ENCODE measurements around the gene GALNT10.
"Not testable (repeated sequence)": the region's sequence is repeated elsewhere in the genome, so short reads cannot be mapped to it uniquely, and the experiment has no call there.

The GALNT10 gene

DNA sequence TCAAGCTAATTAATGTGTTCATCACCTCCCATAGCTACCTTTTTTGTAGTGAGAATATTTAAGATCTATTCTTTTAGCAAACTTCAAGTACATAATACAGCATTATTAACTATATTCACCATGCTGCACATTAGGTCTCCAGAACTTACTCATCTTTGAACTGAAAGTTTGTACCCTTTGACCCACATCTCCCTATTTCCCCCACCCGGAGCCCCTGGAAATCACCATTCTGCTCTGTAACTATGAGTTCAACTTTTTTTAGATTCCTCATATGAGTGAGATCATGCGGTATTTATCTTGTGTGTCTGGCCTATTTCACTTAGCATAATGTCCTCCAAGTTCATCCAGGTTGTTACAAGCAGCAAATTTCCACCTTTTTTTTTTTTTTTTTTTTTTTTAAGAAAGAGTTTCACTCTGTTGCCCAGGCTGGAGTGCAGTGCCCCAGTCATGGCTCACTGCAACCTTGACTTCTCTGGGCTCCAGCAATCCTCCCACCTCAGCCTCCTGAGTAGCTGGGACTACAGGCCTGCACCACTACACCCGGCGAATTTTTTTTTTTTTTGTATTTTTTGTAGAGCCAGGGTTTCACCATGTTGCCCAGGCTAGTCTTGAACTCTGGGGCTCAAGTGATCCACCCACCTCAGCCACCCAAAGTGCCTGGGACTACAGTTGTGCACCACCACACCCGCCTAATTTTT is 154.9 kb downstream of the GALNT10 start:
- no peak overlapping the region for H3K4me3 ChIP-seq (ENCODE audit: low read length)
- H3K4me1 ChIP-seq (ENCODE audit: insufficient read depth, low read length): peaks cover 4% of the 10 kb centered on the region
- no peak overlapping the region for H2AFZ ChIP-seq (ENCODE audit: low read depth, low read length)
- no peaks in the 10 kb centered on the region for H3K27me3 ChIP-seq (ENCODE audit: insufficient read depth, low read length)
- H3K36me3 ChIP-seq (ENCODE audit: insufficient read depth, low read length): no peaks in the 10 kb centered on the region
- H3K9me3 ChIP-seq (ENCODE audit: low read length): no peaks in the 10 kb centered on the region

DNA sequence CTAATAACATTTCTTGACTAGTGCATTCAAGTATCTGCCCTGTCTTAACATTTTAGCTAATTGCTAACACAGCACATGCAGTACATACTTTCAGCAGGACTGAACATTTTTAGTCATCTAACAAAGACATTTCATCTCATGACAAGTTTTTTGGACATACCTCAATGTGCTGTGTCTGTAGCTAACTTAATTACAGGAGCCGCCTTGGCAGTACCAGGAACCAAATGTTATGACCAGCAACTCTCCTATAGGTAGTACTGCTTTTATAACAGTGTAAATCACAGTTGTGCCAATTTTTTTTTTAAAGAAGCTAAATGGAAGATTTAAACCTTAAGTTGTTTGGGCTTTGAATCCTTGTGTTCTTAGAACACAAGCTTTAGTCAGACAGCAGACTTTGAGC is 155.9 kb downstream of the GALNT10 start:
- Histone ChIP-seq H3K36me3 (ENCODE audit: insufficient read depth, low read length) (no peaks in the 10 kb centered on the region), H3K9me3 (ENCODE audit: low read length) (no peaks in the 10 kb centered on the region), H3K27me3 (ENCODE audit: insufficient read depth, low read length) (no peaks in the 10 kb centered on the region), H3K4me3 (ENCODE audit: low read length) (no peak overlapping the region), H2AFZ (ENCODE audit: low read depth, low read length) (no peak overlapping the region), H3K4me1 (ENCODE audit: insufficient read depth, low read length) (peaks cover 4% of the 10 kb centered on the region)

DNA sequence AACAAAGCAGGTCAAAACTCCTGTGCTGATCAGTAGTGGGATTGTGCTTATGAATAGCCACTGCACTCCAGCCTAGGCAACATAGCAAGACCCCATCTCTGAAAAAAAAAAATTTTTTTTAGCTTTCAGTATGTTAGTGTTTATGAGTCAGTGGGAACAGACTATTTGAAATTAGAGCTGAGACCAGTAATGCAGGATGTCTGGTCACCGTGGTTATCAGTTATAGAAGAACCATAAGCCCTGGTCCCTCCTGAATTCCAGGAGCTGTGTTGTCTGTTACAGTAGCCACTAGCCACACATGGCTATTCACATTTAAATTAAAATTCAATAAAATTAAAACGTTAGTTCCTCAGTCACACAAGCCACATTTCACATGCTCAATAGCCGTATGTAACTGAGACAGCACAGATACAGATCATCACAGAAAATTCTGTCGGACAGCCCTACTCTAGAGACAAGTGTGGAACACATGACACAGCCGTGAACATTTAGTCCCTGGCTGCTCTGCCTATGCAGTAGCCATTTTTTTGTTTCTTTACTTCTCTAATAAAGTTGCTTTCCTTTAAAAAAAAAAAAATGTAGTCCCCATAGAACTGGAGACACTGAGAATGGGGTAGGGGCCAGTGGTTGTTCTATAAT is 159.2 kb downstream of the GALNT10 start:
- no peak overlapping the region for H3K4me3 ChIP-seq (ENCODE audit: low read length)
- no peak overlapping the region for H2AFZ ChIP-seq (ENCODE audit: low read depth, low read length)
- no peaks in the 10 kb centered on the region for H3K27me3 ChIP-seq (ENCODE audit: insufficient read depth, low read length)
- H3K4me1 ChIP-seq (ENCODE audit: insufficient read depth, low read length): peaks cover 2% of the 10 kb centered on the region
- no peaks in the 10 kb centered on the region for H3K9me3 ChIP-seq (ENCODE audit: low read length)
- no peaks in the 10 kb centered on the region for H3K36me3 ChIP-seq (ENCODE audit: insufficient read depth, low read length)

DNA sequence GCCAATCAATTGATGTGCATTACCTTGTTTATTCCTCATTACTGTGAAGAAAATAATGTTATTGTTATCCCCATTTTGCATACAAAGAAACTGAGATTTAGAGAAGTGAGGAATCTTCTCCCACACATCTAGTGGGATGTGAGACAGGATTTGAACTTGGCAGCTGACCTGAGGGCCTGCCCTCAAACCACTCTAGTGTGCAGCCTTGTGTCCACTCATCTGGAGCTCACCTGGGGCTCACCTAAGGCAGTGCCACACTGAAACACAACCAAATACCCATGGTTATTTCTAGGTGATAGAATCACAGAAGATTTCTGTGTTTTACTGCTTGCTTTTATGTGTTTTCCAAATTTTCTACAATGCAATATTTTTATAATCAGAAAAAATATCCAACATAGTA is 160.6 kb downstream of the GALNT10 start:
- H2AFZ ChIP-seq (ENCODE audit: low read depth, low read length): no peak overlapping the region
- H3K4me3 ChIP-seq (ENCODE audit: low read length): no peak overlapping the region
- no peaks in the 10 kb centered on the region for H3K9me3 ChIP-seq (ENCODE audit: low read length)
- no peaks in the 10 kb centered on the region for H3K27me3 ChIP-seq (ENCODE audit: insufficient read depth, low read length)
- peaks cover 9% of the 10 kb centered on the region for H3K4me1 ChIP-seq (ENCODE audit: insufficient read depth, low read length)
- no peaks in the 10 kb centered on the region for H3K36me3 ChIP-seq (ENCODE audit: insufficient read depth, low read length)

DNA sequence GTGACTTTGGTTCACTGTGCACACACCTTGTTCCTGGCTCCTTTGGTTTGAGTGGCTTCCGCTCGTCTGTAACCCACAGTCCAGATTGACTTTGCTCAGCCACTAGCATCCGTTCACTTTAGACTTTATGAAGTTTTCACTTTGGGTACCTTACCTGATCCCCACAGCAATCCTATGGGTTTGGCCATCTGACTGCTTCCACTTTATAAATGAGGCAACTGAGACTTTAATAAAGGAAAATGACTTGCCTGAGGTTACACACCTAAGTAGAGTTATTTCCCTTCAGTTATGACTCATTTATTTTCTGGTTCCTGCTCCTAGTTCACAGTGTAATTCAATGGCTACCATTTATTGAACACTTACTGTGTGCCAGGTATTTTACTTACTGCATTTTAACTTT is 161.0 kb downstream of the GALNT10 start:
- Histone ChIP-seq H2AFZ (ENCODE audit: low read depth, low read length) (no peak overlapping the region), H3K9me3 (ENCODE audit: low read length) (no peaks in the 10 kb centered on the region), H3K27me3 (ENCODE audit: insufficient read depth, low read length) (no peaks in the 10 kb centered on the region), H3K4me3 (ENCODE audit: low read length) (no peak overlapping the region), H3K4me1 (ENCODE audit: insufficient read depth, low read length) (peaks cover 9% of the 10 kb centered on the region), H3K36me3 (ENCODE audit: insufficient read depth, low read length) (no peaks in the 10 kb centered on the region)

DNA sequence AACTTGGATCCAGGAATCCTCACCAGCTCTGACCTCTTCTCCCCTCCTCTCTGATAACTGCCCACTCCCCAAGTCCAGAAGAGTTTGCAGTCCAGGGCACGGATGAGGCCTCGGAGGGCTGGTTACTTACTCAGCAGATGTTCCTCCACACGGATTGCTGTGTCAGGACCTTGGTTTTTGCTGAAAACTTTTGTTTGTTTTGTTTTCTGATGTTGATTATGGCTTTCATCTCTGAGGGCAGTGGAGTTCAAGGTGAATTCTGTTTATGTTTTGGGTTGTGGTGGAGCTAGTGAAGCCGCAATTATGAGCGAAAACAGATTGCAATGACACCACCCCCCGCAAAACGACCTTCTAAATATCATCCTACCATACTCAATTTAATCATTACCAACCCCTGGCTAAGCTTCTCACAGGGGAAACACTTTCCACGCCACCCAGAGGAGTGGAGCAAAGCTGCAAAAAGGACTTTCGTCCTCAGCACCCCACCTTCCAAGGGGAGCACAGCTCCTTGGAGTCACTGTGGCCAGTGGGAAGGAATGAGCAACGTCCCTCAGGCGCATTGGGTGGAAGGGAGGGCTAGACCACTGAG is 162.5 kb downstream of the GALNT10 start:
- Histone ChIP-seq H3K9me3 (ENCODE audit: low read length) (no peaks in the 10 kb centered on the region), H2AFZ (ENCODE audit: low read depth, low read length) (no peak overlapping the region), H3K4me1 (ENCODE audit: insufficient read depth, low read length) (peaks cover 9% of the 10 kb centered on the region), H3K27me3 (ENCODE audit: insufficient read depth, low read length) (no peaks in the 10 kb centered on the region), H3K4me3 (ENCODE audit: low read length) (no peak overlapping the region), H3K36me3 (ENCODE audit: insufficient read depth, low read length) (no peaks in the 10 kb centered on the region)

DNA sequence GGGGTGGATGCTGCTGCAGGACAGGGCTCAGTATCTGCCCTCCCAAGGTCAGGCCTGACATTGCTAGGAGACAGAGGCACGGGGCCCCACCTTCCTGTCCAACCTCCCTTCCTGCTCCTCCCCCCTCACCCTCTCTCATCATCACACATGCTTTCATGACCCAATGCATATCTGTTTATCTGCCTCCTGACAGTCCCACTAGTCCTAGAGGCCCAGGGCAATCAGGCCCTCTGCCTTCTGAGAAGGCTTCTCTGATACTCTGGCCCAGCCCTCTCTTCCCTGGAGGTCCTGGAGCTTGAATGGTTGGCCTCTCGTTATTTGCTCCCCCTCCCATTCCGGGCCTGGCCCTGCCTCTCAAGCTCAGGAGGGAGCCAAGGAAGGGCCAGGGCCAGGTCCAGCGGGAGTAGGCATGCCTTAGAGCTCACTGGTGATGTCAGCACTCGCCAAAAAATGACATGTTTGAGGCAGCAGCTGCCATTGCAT is 164.6 kb downstream of the GALNT10 start:
- no peaks in the 10 kb centered on the region for H3K27me3 ChIP-seq (ENCODE audit: insufficient read depth, low read length)
- H3K36me3 ChIP-seq (ENCODE audit: insufficient read depth, low read length): no peaks in the 10 kb centered on the region
- no peak overlapping the region for H2AFZ ChIP-seq (ENCODE audit: low read depth, low read length)
- peaks cover 9% of the 10 kb centered on the region for H3K4me1 ChIP-seq (ENCODE audit: insufficient read depth, low read length)
- no peak overlapping the region for H3K4me3 ChIP-seq (ENCODE audit: low read length)
- no peaks in the 10 kb centered on the region for H3K9me3 ChIP-seq (ENCODE audit: low read length)

DNA sequence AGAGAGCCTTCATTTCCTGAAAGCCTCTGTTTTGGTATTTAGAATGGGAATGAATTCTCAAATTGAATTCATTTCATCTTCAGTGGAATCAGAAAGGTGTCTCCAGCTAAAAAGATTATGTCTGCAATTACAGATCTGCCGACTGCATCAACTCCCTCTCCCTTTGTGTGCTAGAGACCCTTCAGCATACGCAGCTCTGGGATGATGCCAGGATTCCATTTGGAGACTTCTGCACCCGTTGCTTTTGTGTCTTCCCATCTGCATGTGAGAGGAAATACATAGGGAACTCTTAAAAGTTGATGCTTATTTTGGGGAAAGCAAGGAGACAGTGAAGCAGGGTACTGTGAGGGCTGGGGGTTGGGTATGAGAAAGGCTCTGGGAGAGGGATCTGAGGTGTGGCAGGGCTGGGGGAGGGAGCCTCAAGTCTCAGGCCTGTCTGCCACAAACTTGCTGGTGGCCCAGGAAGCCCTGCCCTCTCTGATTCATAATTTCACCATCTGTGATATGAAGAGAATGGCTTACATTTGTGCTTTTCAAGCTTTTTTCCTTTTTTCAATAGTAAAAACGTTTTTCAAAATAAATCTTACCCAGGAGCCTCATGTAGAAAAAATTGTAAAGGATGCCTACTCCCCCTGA is 165.6 kb downstream of the GALNT10 start:
- no peaks in the 10 kb centered on the region for H3K27me3 ChIP-seq (ENCODE audit: insufficient read depth, low read length)
- H3K4me1 ChIP-seq (ENCODE audit: insufficient read depth, low read length): peaks cover 9% of the 10 kb centered on the region
- H3K4me3 ChIP-seq (ENCODE audit: low read length): no peak overlapping the region
- H2AFZ ChIP-seq (ENCODE audit: low read depth, low read length): no peak overlapping the region
- no peaks in the 10 kb centered on the region for H3K36me3 ChIP-seq (ENCODE audit: insufficient read depth, low read length)
- H3K9me3 ChIP-seq (ENCODE audit: low read length): no peaks in the 10 kb centered on the region

DNA sequence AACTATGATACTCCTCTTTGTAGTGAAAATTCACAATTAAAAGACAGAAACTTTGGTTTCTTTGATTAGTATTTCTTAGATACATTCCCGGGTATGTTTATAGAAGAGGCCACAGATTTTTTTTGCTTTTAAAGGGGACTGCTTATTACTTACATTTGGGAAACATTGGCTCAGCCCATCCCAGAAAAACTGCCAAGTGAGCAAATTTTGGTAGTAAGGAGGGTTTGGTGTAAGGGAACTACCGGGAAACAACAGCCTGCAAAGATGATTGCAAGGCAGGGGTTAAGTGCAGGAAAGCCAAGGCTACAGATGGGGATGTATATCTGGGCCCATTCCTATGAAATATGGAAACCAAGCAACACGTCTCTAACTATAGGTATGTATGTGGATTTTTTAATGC is 166.4 kb downstream of the GALNT10 start:
- Histone ChIP-seq H2AFZ (ENCODE audit: low read depth, low read length) (no peak overlapping the region), H3K36me3 (ENCODE audit: insufficient read depth, low read length) (no peaks in the 10 kb centered on the region), H3K4me1 (ENCODE audit: insufficient read depth, low read length) (peaks cover 9% of the 10 kb centered on the region), H3K9me3 (ENCODE audit: low read length) (no peaks in the 10 kb centered on the region), H3K27me3 (ENCODE audit: insufficient read depth, low read length) (no peaks in the 10 kb centered on the region), H3K4me3 (ENCODE audit: low read length) (no peak overlapping the region)

DNA sequence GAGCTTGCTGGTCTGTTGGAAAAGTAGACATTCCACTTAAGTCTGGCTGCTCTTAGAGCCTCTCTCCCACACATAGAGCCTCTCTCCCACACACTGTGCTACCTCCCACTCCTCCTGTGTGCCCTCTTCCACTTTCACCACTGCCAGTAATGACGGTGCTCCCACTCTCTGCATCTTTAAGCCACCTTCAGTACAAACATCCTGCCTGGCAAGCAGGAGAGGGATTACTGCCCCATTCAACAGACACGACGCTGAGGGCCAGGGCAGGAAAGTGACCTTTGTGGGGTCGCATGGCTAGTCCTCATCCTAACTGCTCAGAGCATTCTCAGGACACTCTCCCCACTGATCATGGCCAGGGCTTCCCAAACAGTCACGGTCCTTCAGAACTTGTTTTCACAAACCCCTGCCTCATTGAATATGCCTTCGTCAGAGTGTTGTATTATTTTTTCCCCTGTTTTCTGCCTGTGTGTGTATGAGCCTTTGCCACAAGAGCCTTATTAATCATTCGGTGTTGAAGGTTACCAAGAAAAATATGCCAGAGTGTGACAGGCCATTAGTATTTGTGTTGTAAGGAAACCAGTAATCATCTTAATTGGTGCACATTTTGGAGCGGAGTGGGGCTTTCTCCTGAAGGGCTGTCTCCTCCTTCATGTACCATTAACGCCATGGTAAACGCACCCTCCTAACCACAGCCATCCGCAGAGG is 168.1 kb downstream of the GALNT10 start:
- Histone ChIP-seq H2AFZ (ENCODE audit: low read depth, low read length) (no peak overlapping the region), H3K4me3 (ENCODE audit: low read length) (no peak overlapping the region), H3K9me3 (ENCODE audit: low read length) (no peaks in the 10 kb centered on the region), H3K4me1 (ENCODE audit: insufficient read depth, low read length) (peaks cover 9% of the 10 kb centered on the region), H3K36me3 (ENCODE audit: insufficient read depth, low read length) (no peaks in the 10 kb centered on the region), H3K27me3 (ENCODE audit: insufficient read depth, low read length) (no peaks in the 10 kb centered on the region)

DNA sequence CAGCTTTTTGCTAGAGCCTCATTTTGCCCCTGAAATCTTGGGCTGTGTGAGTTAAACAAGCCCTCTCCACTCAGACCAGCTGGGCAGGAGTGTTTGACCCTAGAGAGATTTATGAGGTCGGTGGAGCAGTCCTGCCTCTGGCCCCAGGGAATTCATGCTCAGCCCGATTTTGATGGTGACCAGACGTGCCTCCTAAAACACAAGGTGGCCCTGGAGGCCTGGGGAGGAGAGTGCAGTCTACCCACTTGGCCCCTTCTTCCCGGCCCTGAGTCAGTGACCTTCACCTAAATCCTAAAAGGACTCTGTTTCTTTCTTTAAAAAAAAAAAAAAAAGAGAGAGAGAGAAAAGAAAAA is 168.7 kb downstream of the GALNT10 start:
- Histone ChIP-seq H3K4me1 (ENCODE audit: insufficient read depth, low read length) (peaks cover 9% of the 10 kb centered on the region), H3K4me3 (ENCODE audit: low read length) (no peak overlapping the region), H2AFZ (ENCODE audit: low read depth, low read length) (no peak overlapping the region), H3K27me3 (ENCODE audit: insufficient read depth, low read length) (no peaks in the 10 kb centered on the region), H3K9me3 (ENCODE audit: low read length) (no peaks in the 10 kb centered on the region), H3K36me3 (ENCODE audit: insufficient read depth, low read length) (no peaks in the 10 kb centered on the region)

DNA sequence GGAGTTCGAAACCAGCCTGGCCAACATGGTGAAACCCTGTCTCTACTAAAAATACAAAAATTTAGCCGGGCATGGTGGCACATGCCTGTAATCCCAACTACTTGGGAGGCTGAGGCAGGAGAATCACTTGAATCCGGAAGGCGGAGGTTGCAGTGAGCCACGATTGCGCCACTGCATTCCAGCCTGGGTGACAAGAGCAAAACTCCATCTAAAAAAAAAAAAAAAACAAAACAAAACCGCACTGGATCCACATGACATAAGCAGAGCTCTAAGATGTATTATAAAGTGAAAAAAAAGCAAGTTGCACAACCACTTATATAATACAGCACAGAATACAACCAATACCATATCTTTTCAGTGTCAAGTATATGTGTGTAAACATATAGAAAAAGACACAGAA is 169.7 kb downstream of the GALNT10 start:
- not testable (repeated sequence) for H3K27me3 ChIP-seq (ENCODE audit: insufficient read depth, low read length); H3K4me1 ChIP-seq (ENCODE audit: insufficient read depth, low read length)

DNA sequence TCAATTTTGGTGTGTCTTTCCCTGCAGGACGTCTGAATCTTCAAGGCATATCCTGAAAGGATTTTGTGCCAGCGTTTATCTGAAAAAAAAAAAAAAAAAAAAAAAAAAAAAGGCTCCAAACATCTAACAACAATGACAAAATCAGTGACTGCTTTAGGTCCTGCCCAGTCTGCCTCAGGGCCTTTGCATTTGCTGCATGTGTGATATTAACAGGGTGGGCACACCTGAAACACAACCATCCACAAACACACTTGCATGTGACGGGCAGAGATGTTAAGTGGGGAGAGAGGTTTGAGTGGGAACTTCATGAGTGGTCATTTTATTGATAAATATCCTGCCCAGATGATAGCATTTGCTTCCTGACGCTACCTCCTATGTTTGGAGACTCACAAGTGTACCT is 172.9 kb downstream of the GALNT10 start:
- Histone ChIP-seq H3K27me3 (ENCODE audit: insufficient read depth, low read length) (no peaks in the 10 kb centered on the region), H3K4me1 (ENCODE audit: insufficient read depth, low read length) (peaks cover 8% of the 10 kb centered on the region), H3K36me3 (ENCODE audit: insufficient read depth, low read length) (no peaks in the 10 kb centered on the region), H3K4me3 (ENCODE audit: low read length) (no peak overlapping the region), H2AFZ (ENCODE audit: low read depth, low read length) (no peak overlapping the region), H3K9me3 (ENCODE audit: low read length) (no peaks in the 10 kb centered on the region)

More for the DNA sequence above, 169.7 kb downstream of the GALNT10 start:
- not testable (repeated sequence) for H3K9me3 ChIP-seq (ENCODE audit: low read length); H3K36me3 ChIP-seq (ENCODE audit: insufficient read depth, low read length); H3K4me3 ChIP-seq (ENCODE audit: low read length); H2AFZ ChIP-seq (ENCODE audit: low read depth, low read length)
